ENCODE results near the gene HIBCH.
"Not testable (repeated sequence)": the region's sequence is repeated elsewhere in the genome, so short reads cannot be mapped to it uniquely, and the experiment has no call there.

Gene HIBCH, protein sequence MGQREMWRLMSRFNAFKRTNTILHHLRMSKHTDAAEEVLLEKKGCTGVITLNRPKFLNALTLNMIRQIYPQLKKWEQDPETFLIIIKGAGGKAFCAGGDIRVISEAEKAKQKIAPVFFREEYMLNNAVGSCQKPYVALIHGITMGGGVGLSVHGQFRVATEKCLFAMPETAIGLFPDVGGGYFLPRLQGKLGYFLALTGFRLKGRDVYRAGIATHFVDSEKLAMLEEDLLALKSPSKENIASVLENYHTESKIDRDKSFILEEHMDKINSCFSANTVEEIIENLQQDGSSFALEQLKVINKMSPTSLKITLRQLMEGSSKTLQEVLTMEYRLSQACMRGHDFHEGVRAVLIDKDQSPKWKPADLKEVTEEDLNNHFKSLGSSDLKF

DNA sequence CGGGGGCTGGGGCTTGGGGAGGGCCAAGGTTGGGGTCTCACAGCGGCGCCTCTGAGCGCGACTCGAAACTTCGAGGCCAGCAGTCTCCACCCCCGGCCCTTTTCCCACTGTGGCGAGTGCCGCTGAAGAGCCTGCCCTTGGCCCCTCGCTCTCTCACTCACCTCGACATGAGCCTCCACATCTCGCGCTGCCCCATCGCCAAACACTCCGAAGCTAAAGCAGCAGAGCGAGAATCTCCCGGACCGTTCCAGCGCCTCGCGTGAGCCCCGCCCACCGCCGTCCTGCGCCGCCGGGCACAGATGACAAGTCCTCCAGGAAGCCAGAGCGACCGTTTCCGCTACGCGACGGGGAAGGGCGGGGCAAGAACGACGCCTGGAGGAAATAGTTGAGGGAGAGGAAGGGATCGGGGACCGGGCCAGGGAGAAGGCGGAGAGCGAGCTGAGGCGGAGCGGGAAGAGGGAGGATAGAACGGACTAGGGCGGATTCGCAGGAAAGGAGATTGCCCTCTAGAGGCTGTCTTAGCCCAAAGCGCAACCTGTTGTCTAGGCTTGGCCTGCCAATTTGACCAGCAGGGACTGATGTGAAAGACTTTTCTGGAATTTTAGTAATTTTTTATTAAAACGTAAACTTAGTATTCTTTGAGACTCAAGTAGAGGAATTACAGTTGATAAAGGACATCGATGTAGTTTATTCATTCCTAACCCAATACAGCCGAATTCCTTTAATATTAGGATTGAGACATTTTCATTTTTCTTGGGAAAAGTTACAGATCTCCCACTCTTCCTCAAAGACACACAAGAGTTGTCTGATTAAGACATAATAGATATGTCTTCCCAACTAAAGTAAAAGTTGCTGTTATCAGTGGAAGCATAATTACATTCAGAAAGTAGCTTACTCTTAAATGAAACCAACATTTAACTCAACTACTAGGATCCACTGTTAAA, at the start of gene HIBCH:
Gene HIBCH, minus strand, starts transcription at position 272 of the 944 bp plus-strand sequence. Its CDS starts 76 bp downstream, at position 196.
- peak; percentile 79 to 95 (median 88) for DNase-seq (ENCODE audit: low read depth in 3 of 3)

DNA sequence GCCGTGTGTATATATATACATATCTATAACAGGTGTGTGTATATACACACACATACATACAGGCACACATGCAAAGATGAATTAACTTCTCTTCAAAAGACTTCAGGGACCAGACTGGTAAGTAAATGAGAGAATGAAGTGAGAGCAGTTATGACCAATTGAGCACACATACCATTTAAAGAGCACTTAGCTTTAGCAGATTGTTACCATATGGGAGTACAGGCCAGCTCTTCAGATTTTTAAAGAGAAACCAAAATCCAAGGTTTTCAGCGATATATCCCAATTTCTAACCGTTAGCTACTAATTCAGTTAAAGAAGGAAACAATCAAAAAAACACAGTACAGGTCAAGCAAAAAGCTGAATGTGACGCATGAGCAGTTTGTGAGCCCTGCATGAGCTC, 47.5 kb upstream of the HIBCH start:
- DNase-seq (ENCODE audit: low read depth in 3 of 3): no peak

GRCh38 chr2:190366248-190366753, 46.7 kb upstream of the HIBCH start:
- no peak for DNase-seq (ENCODE audit: low read depth in 3 of 3)

GRCh38 chr2:190365499-190366204, 46.0 kb upstream of the HIBCH start:
- DNase-seq (ENCODE audit: low read depth in 3 of 3): no peak

GRCh38 chr2:190362894-190363293, 43.3 kb upstream of the HIBCH start:
- no peak for DNase-seq (ENCODE audit: low read depth in 3 of 3)

- no peak for DNase-seq (ENCODE audit: low read depth in 3 of 3)
Observed at GRCh38 chr2:190361572-190361971, 41.9 kb upstream of the HIBCH start.

DNA sequence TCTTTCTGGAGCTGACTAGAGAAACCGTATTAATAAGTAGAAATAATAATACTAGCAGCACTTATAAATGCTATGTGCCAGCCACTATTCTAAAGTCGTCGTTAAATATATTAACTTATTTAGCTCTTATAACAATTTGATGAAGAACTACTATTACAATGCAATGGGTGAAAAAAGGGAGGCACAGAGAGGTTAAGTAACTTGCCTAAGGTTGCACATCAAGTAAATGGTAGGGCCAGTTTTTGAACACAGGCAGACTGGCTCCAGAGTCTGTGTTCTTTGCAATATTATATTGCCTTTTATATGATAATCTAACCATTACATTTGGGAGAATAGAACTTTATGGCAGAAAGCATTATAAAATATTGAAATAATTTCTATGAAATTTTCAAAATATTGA, 41.3 kb upstream of the HIBCH start:
- DNase-seq (ENCODE audit: low read depth in 3 of 3): no peak

- no peak for DNase-seq (ENCODE audit: low read depth in 3 of 3)
Observed at GRCh38 chr2:190360561-190360960, 40.9 kb upstream of the HIBCH start.

- DNase-seq (ENCODE audit: low read depth in 3 of 3): not testable (repeated sequence)
Observed at GRCh38 chr2:190358655-190359448, 39.2 kb upstream of the HIBCH start.

DNA sequence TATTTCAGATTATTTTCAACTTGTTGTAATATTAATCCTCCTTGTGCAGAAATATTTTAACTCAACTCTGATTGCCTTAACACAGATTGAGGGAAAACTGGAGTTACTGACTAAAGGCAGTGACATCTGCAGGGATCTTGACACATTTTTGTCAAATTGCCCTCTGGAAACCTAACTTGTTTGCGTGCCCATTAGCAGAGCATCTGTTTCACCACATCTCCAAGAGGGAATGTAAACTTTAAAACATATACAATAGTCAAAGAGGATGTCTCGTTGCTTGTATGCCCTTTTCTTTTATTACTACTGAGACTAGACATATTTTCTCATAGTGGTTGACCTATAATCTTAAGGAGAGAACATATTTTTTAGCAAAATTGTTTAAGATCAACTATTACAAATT, 38.0 kb upstream of the HIBCH start:
- no peak for DNase-seq (ENCODE audit: low read depth in 3 of 3)

DNA sequence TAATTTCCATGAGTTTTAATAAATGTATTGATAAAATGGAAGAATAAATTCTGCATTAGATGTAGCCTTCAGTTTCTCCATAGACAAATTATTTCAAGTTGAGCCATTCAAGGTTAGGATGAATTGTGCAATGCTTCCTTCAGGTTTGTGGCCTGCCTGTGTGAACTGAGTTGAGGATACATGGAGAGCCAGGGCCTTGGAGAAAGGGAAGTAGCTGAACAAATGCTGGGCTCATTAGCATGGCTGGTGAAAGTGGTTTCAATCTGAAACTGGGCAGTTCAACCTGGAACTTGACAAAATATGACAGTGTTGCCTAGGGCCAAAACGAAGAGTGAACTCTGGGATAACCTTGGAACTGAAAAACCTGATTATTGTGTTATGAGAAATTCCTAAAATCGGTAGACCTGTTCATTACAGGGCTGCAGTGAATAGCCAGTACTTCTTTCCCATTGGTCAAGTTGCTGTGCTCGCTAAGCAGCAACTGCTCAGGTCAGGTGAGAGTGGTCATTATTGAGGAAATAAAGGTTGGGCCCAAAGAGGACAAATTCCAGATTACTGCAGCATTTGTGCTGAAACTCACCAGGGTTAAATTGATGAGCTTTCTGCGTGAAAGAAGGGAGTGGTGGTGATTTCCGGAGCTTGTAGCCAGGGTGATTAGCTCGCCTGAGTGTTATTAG, 36.5 kb upstream of the HIBCH start:
- no peak for DNase-seq (ENCODE audit: low read depth in 3 of 3)

DNA sequence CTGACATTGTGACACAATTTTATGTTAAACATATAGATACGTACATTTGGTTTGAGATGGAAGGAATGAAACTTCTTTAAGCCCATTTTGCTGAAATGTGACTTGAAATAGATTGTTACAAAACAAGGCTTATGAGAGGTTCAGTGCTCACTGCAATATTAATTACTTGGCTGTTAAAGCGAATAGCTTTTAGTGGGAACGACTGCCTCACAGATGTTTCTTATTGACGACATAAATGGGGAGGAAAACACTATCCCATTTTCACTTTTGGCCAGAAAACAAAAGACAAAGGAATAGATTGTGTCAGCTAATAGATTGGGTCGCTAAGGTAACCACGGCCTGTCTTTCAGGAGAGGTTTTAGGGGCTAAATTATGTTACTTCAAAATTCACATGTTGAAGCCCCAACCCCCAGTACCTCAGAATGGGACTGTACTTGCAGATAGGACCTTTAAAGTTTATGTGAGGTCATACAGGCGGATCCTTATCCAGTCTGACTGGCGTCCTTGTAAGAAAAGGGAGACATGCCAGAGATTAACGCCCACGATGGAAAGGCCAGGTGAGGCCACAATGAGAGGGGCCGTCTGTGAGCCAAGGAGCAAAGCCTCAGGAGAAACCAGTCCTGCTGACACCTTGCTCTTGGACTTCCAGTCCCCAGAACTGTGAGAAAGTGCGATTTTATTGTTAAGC, 34.5 kb upstream of the HIBCH start:
- no peak for DNase-seq (ENCODE audit: low read depth in 3 of 3)

DNA sequence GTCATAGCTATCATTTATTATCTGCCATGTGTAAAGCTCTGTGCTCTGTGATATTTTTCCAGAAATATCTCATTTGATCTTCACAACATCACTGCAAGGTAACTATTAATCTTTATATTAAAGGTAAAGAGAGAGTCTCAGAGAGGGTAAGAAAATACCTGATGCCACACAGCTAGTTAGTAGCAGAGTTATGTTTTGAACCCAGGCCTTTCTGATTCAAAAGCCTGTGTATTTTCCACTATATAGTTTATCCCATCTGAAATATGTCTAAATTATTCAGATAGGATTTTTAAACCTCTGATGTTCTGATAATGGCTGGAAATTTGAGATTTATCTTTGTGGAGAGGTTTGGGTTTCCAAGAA, 33.9 kb upstream of the HIBCH start:
- DNase-seq (ENCODE audit: low read depth in 3 of 3): no peak

DNA sequence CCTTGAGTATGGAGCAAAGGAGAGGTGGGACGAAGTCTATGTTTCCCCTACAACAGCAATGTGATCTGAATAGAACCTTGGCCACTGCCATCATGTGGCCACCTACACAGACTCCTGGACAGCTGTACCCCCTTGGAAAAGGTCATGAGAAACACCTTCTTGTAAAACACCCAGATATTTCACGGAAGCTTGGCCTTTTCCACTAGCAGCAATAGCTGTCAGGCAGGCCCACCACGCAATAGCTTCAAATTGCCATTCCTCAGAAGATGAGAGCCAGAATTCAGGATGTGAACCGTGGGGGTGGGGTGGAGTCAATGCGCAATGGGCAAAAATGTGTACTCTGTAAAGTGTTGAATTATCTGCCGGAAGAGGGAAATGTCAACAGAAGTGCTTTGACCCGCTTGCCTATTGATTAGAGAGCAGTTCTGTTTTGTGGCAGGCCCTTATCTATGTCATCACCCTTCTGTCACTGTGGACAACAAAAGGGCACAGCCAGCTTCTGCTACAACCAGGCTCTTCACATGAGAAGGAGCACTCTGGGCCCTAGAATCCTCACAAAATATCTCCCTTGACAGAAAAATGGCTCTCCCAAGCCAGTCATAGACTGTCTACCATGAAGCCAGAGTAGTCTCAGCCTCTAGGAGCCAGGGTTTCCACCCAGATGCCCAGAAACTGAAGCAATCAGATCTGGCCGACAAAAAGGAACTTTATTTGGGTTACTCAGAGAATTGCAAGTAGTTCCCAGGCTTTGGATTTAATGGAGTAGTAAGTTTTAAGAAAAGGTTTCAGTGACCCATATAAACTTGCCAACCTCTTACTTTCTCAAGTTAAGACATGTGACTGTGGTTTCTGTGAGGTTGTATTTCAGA, 33.3 kb upstream of the HIBCH start:
- DNase-seq (ENCODE audit: low read depth in 3 of 3): no peak

GRCh38 chr2:190351955-190352354, 32.3 kb upstream of the HIBCH start:
- DNase-seq (ENCODE audit: low read depth in 3 of 3): no peak

GRCh38 chr2:190350371-190350770, 30.7 kb upstream of the HIBCH start:
- DNase-seq (ENCODE audit: low read depth in 3 of 3): no peak

DNA sequence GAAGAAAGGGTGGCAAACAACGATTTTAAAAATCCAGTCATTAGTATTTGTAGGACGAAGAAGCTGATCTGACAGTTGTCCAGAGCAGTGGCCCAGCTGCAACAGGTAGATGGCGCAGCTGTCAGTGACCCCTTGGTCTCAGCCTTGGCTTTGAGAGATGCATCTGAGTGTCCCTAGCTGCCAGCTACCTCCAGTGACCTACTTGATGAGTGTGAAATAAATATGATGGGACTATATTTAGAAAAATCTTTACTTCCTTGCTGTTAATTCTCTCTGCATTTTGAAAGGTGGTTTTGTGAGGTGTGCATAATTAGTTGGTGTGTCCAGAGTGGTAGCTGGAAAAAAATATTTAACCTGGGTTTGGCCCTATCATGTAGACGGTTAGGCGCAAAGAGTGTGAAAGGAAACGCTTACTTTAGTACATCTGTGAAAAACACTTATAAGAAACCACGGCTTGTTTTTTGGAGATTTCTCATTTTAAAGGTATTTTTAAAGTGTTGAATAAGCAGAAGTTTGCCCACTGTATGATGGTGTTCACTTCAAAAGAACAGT, 24.7 kb upstream of the HIBCH start:
- no peak for DNase-seq (ENCODE audit: low read depth in 3 of 3)

- DNase-seq (ENCODE audit: low read depth in 3 of 3): peak in 1 of 3 experiments; percentile 36
Observed at GRCh38 chr2:190343536-190344275, 24.1 kb upstream of the HIBCH start, which contains the start of gene INPP1. TSS of gene INPP1 (plus strand) at chr2:190343589. CDS start at chr2:190360103, 16,514 bp downstream.

Data from stimulated activated CD4-positive, alpha-beta T cell treated with anti-CD3 and anti-CD28 coated beads, TNF-alpha, amount 100 ng/mL, for 24 hours (primary cell).